Stimulated activated CD4-positive, alpha-beta T cell treated with anti-CD3 and anti-CD28 coated beads, Interleukin-15, amount 100 ng/mL, for 1 hour (primary cell): ENCODE measurements around the gene SMIM24.
"Not testable (repeated sequence)": the region's sequence is repeated elsewhere in the genome, so short reads cannot be mapped to it uniquely, and the experiment has no call there.

Experiments used
- DNase-seq, 2 donors: peaks; one replicate each; pipeline ENCODE4 v3.0.0-alpha.2; 2020; ENCODE audit warnings: low read depth in 1 of 2, low spot score in 1 of 2

The SMIM24 gene

GRCh38 chr19:3480383-3481091, at the start of gene SMIM24:
Gene SMIM24, minus strand, starts transcription at chr19:3480525. Its CDS starts 62 bp downstream, at chr19:3480463.
- DNase-seq: no peak

DNA sequence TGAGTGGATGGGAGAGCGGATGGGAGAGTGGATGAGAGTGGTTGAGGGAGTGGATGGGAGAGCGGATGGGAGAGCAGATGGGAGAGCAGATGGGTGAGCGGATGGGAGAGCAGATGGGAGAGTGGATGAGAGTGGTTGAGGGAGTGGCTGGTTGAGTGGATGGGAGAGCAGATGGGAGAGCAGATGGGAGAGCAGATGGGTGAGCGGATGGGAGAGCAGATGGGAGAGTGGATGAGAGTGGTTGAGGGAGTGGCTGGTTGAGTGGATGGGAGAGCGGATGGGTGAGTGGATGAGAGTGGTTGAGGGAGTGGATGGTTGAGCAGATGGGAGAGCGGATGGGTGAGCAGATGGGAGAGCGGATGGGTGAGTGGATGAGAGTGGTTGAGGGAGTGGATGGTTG, 49.0 kb upstream of the SMIM24 start:
- not testable (repeated sequence) for DNase-seq

DNA sequence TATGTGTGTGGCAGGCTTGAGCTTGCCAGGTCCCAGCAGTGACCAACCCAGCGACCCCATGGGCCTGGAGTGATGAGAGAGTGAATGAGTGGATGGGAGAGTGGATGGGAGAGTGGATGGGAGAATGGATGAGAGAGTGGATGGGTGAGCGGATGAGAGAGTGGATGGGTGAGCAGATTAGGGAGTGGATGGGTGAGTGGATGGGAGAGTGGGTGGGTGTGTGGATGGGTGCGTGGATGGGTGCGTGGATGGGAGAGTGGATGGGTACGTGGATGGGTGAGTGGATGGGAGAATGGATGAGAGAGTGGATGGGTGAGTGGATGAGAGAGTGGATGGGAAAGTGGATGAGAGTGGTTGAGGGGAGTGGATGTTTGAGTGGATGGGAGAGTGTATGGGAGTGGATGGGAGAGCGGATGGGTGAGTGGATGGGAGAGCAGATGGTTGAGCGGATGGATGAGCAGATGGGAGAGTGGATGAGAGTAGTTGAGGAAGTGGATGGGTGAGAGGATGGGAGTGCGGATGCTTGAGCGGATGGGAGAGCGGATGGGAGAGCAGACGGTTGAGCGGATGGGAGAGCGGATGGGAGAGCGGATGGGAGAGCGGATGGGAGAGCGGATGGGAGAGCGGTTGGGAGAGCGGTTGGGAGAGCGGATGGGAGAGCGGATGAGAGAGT, 48.4 kb upstream of the SMIM24 start:
- no peak for DNase-seq

GRCh38 chr19:3528080-3528479, 47.8 kb upstream of the SMIM24 start:
- no peak for DNase-seq

GRCh38 chr19:3527238-3527910, 47.0 kb upstream of the SMIM24 start:
- DNase-seq: no peak

- DNase-seq: no peak
These were observed 46.3 kb upstream of the SMIM24 start for GRCh38 chr19:3526507-3527237.

- DNase-seq: no peak
These were observed 44.7 kb upstream of the SMIM24 start for GRCh38 chr19:3524904-3525451.

GRCh38 chr19:3524078-3524842, 43.9 kb upstream of the SMIM24 start:
- no peak for DNase-seq

DNA sequence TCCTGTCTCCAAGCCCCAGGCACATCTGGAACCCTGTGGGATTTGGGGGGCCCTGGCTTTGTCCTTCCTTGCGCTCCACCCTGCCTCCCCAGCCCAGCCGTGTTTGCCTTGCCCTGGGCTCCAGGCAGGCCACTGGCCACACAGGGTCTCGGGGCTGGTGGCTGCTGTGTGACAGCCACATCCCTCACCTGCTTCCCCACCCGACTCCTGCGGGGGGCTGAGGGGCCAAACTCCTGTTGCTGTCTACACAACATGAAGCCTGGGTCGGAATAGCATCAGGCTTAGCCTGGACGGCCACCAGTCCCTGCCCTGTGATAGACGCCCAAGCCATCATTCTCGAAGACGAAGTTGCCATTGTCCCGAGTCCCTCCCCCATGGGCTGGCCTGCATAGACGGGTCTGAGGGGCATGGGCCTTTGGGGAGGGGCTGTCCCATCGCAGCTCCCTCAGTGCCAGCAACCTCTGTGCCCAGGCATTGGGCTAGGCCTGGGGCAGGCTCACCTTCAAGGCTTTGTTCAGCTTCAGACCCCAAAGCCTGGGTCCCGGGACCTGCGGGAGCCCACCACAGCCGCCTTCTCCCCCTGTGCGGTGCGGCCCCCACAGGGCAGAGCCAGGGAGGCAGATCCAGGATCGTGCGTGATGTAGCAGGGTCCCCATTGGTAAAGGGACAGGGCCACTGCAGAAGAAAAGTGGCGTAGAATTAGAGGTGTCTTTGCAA, 43.2 kb upstream of the SMIM24 start:
- DNase-seq: no peak

DNA sequence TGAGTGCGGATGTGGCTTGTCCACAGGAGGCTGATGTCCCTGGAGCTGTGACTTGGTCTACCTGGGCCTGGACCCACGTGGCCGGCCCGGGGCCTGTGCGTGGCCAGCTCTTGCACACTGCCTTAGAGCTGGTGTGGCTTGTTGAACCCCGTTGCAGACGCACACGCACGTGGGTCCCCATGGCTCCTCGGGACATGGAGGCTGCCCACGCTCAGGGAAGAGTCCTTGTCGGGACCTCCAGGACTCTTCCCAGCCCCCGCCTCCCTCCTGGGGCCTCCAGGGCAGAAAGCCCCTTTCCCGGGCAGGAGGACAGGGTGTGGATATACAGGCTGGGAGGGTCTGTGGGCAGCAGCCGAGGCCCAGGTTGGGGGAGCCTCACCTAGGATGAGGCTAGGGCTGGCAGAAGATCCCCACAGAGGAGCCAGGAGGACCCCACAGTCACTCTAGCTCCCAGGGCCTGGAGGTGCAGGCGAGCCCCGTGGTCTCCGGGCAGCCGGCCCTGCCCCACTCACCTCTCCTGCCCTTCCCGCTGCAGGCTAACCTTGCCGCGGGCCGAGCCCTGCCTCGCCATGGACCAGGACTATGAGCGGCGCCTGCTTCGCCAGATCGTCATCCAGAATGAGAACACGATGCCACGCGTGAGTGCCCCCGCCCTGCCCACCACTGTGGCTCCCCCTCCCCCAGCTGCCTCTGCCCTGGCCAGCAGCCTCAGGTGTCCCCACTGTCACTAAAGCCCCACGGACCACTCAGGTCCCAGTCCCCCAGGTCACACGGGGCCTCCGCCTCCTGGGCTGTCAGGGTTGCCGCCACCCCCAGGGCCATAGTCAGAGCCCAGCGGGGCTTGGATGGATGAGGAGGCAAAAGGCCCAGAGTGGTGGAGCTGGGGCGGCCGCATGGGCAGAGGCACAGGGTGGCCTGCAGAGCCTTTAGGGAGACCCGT, 42.4 kb upstream of the SMIM24 start:
- DNase-seq: no peak

DNA sequence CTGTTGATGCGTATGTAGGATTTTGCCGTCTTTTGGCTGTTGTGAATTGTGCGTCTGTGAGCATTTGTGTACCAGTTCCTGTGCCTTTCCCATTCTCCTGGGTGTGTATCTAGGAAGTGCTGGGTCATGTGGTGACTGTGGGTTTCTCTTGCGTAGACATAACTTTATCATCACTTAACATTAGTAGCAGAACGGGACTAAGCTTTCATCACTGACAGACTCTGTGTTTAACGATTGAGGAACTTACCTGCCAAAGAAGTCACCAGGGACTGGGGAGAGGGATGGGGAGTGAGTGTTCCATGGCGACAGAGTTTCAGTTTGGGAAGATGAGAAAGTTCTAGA, 40.8 kb upstream of the SMIM24 start:
- no peak for DNase-seq

GRCh38 chr19:3520166-3521103, 40.1 kb upstream of the SMIM24 start:
- DNase-seq: no peak

DNA sequence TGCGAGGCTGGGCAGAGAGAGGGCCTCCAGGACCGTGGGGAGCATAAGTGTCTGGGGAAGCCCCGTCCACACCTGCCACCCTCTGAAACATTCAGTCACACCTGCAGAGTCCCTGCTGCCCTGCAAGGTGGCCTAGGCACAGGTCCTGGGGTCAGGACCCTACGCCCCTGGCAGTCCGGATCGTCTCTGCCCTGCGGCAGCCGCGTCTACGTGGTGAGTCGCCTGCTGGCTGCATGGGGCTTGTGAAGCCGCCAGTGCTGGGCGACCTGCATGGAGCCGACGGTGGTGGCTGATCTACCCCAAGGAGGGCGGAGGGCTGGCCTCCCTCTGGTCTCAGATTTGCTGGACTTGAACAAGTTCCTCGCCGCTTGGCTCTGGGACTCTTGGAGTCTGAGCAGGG, 38.8 kb upstream of the SMIM24 start:
- no peak for DNase-seq

DNA sequence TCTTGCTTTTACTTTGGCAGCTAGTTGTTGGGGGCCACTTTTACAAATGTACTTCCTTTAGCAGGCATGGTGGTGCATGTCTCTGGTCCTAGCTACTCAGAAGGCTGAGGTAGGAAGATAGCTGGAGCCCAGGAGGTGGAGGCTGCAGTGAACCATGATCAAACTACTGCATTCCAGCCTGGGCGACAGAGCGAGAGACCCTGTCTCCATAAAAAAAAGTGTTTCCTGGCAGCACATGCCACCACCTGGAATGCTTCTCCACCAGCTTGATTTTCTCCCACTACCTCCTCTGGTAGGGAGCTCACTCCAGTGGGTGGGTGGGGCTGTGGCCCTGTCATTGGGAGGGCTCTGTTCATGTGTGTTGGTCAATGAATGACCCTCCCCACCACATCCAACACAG, 38.3 kb upstream of the SMIM24 start:
- no peak for DNase-seq

DNA sequence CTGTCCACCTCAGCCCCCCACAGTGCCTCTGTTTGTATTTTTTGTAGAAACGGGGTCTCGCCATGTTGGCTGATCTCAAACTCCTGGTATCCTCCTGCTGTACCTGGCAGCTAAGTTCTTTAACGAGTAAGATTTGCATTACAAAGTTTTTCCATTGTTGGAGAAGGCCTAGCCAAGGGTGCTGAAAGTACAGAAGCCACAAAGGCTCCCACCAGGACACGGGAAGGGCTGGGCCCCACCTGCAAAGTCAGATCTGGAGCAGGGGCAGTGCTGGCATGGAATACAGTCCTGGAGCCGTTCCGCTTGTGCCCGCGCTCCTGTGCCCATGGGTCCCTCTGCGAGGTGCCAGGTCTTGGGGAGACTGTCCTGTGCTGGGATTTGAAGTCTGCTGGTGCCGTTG, 37.9 kb upstream of the SMIM24 start:
- DNase-seq: no peak

- DNase-seq: no peak
These were observed 37.3 kb upstream of the SMIM24 start for GRCh38 chr19:3517638-3518037.

GRCh38 chr19:3516675-3517207, 36.4 kb upstream of the SMIM24 start:
- DNase-seq: no peak
